ENCODE data around the gene GLIS2.

Gene GLIS2

GRCh38 chr16:4361944-4362311 lies 46.1 kb downstream of the GLIS2 start:
- Histone ChIP-seq H3K4me1 (no peaks in the 10 kb centered on the region), H3K79me2 (peaks cover 3% of the 10 kb centered on the region), H3K27me3 (ENCODE audit: control insufficient read depth, insufficient read depth, low read length) (no peaks in the 10 kb centered on the region), H3K9ac (no peak overlapping the region), H3K36me3 (ENCODE audit: control insufficient read depth, insufficient read depth, low read length) (no peaks in the 10 kb centered on the region), H3K4me2 (ENCODE audit: low read length) (no peak overlapping the region), H2AFZ (no peak overlapping the region), H3K4me3 (ENCODE audit: low read depth, low read length) (no peak overlapping the region), H3K9me3 (ENCODE audit: control insufficient read depth, low read length) (no peaks in the 10 kb centered on the region), H3K27ac (no peak overlapping the region)
- TF ChIP-seq CTCF (IDR thresholded peaks at IDR 0.05), result no peak

- peaks cover 8% of the 10 kb centered on the region for H3K79me2 ChIP-seq
- no peak overlapping the region for H3K4me3 ChIP-seq (ENCODE audit: low read depth, low read length)
- no peaks in the 10 kb centered on the region for H3K36me3 ChIP-seq (ENCODE audit: control insufficient read depth, insufficient read depth, low read length)
- H3K27me3 ChIP-seq (ENCODE audit: control insufficient read depth, insufficient read depth, low read length), result no peaks in the 10 kb centered on the region
- no peak overlapping the region for H2AFZ ChIP-seq
- no peak overlapping the region for H3K9ac ChIP-seq
- no peak for TF ChIP-seq CTCF (IDR thresholded peaks at IDR 0.05)
- no peaks in the 10 kb centered on the region for H3K4me1 ChIP-seq
- no peak overlapping the region for H3K27ac ChIP-seq
- no peaks in the 10 kb centered on the region for H3K9me3 ChIP-seq (ENCODE audit: control insufficient read depth, low read length)
- H3K4me2 ChIP-seq (ENCODE audit: low read length), result no peak overlapping the region
These were observed 46.7 kb downstream of the GLIS2 start for GRCh38 chr16:4362476-4363135.

GRCh38 chr16:4364196-4365013 lies 48.5 kb downstream of the GLIS2 start:
- Histone ChIP-seq H3K79me2 (peaks cover 12% of the 10 kb centered on the region), H3K4me3 (ENCODE audit: low read depth, low read length) (no peak overlapping the region), H2AFZ (no peak overlapping the region), H3K9ac (no peak overlapping the region), H3K4me1 (no peaks in the 10 kb centered on the region), H3K9me3 (ENCODE audit: control insufficient read depth, low read length) (no peaks in the 10 kb centered on the region), H3K27me3 (ENCODE audit: control insufficient read depth, insufficient read depth, low read length) (no peaks in the 10 kb centered on the region), H3K27ac (no peak overlapping the region), H3K36me3 (ENCODE audit: control insufficient read depth, insufficient read depth, low read length) (no peaks in the 10 kb centered on the region), H3K4me2 (ENCODE audit: low read length) (no peak overlapping the region)
- no peak for TF ChIP-seq CTCF (IDR thresholded peaks at IDR 0.05)

- no peak overlapping the region for H3K4me2 ChIP-seq (ENCODE audit: low read length)
- no peaks in the 10 kb centered on the region for H3K36me3 ChIP-seq (ENCODE audit: control insufficient read depth, insufficient read depth, low read length)
- H3K4me1 ChIP-seq, result no peaks in the 10 kb centered on the region
- H3K4me3 ChIP-seq (ENCODE audit: low read depth, low read length), result no peak overlapping the region
- no peaks in the 10 kb centered on the region for H3K27me3 ChIP-seq (ENCODE audit: control insufficient read depth, insufficient read depth, low read length)
- no peaks in the 10 kb centered on the region for H3K9me3 ChIP-seq (ENCODE audit: control insufficient read depth, low read length)
- H3K79me2 ChIP-seq, result peaks cover 12% of the 10 kb centered on the region
- H3K9ac ChIP-seq, result no peak overlapping the region
- H2AFZ ChIP-seq, result no peak overlapping the region
- H3K27ac ChIP-seq, result no peak overlapping the region
- TF ChIP-seq CTCF (IDR thresholded peaks at IDR 0.05), result no peak
These were observed 49.1 kb downstream of the GLIS2 start for GRCh38 chr16:4365014-4365406.
